ENCODE data around the gene SLC6A18. TPM values are rescaled to one million over a fixed set of nuclear protein-coding genes. Genes with fewer than 3 reads are reported as not detected.
"Not testable (repeated sequence)": the region's sequence is repeated elsewhere in the genome, so short reads cannot be mapped to it uniquely, and the experiment has no call there.

SLC6A18 gene
- total RNA-seq, 2 experiments from 2014 or later, result not detected

GRCh38 chr5:1281038-1281882, 56.1 kb downstream of the SLC6A18 start:
- H3K27me3 Mint-ChIP-seq, result peaks cover 1% of the 10 kb centered on the region
- H3K9me3 Mint-ChIP-seq, result no peaks in the 10 kb centered on the region
- POLR2A ChIA-PET, result no interaction called here
- peaks cover 11% of the 10 kb centered on the region for H3K36me3 Mint-ChIP-seq (ENCODE audit: low read depth)
- no peak for TF ChIP-seq CTCF (IDR thresholded peaks at IDR 0.05)
- intact Hi-C loops (cut with micrococcal nuclease), result no loop called here
- no peak for ATAC-seq
- DNase-seq, result no peak
- H3K4me3 Mint-ChIP-seq, result no peak overlapping the region
- CTCF ChIA-PET, result interaction anchor here (1.0 kb wide), 1 partner anchor 169 kb away, joined by 3 read pairs; no protein-coding TSS in a partner anchor
- H3K27ac Mint-ChIP-seq, result no peak overlapping the region
- no peaks in the 10 kb centered on the region for H3K4me1 Mint-ChIP-seq (ENCODE audit: low read depth)

- peaks cover 11% of the 10 kb centered on the region for H3K36me3 Mint-ChIP-seq (ENCODE audit: low read depth)
- CTCF ChIA-PET, result no interaction called here
- H3K4me1 Mint-ChIP-seq (ENCODE audit: low read depth), result no peaks in the 10 kb centered on the region
- no peak overlapping the region for H3K4me3 Mint-ChIP-seq
- ATAC-seq (no peak), DNase-seq (no peak)
- no peak overlapping the region for H3K27ac Mint-ChIP-seq
- POLR2A ChIA-PET, result interaction anchor here (0.6 to 0.7 kb wide), 2 partner anchors 11 to 376 kb away, joined by 3 read pairs; no protein-coding TSS in a partner anchor
- intact Hi-C loops (cut with micrococcal nuclease), result no loop called here
- no peak for TF ChIP-seq CTCF (IDR thresholded peaks at IDR 0.05)
- no peaks in the 10 kb centered on the region for H3K9me3 Mint-ChIP-seq
- no peaks in the 10 kb centered on the region for H3K27me3 Mint-ChIP-seq
Measured at GRCh38 chr5:1282131-1282992, 57.2 kb downstream of the SLC6A18 start.

GRCh38 chr5:1282993-1283728, 58.0 kb downstream of the SLC6A18 start:
- H3K27ac Mint-ChIP-seq; ATAC-seq; H3K9me3 Mint-ChIP-seq; CTCF ChIA-PET; H3K4me1 Mint-ChIP-seq (ENCODE audit: low read depth); DNase-seq; H3K4me3 Mint-ChIP-seq; intact Hi-C loops (cut with micrococcal nuclease); H3K27me3 Mint-ChIP-seq: not testable (repeated sequence)
- POLR2A ChIA-PET, result interaction anchor here (0.6 kb wide), 2 partner anchors 12 to 50 kb away, joined by 3 read pairs; no protein-coding TSS in a partner anchor
- peaks cover 12% of the 10 kb centered on the region for H3K36me3 Mint-ChIP-seq (ENCODE audit: low read depth)

- peaks cover 12% of the 10 kb centered on the region for H3K36me3 Mint-ChIP-seq (ENCODE audit: low read depth)
- DNase-seq; intact Hi-C loops (cut with micrococcal nuclease); H3K27me3 Mint-ChIP-seq; H3K27ac Mint-ChIP-seq; H3K9me3 Mint-ChIP-seq; H3K4me3 Mint-ChIP-seq; ATAC-seq; CTCF ChIA-PET; H3K4me1 Mint-ChIP-seq (ENCODE audit: low read depth): not testable (repeated sequence)
- POLR2A ChIA-PET, result interaction anchor here (0.6 kb wide), 1 partner anchor 51 kb away, joined by 3 read pairs; no protein-coding TSS in a partner anchor
Measured at GRCh38 chr5:1283729-1284041, 58.5 kb downstream of the SLC6A18 start.

GRCh38 chr5:1284336-1284970, 59.3 kb downstream of the SLC6A18 start:
- H3K27me3 Mint-ChIP-seq; DNase-seq; H3K9me3 Mint-ChIP-seq; intact Hi-C loops (cut with micrococcal nuclease); H3K4me3 Mint-ChIP-seq; H3K4me1 Mint-ChIP-seq (ENCODE audit: low read depth); ATAC-seq; POLR2A ChIA-PET; CTCF ChIA-PET; H3K27ac Mint-ChIP-seq: not testable (repeated sequence)
- peaks cover 10% of the 10 kb centered on the region for H3K36me3 Mint-ChIP-seq (ENCODE audit: low read depth)

- DNase-seq (no peak), ATAC-seq (no peak)
- intact Hi-C loops (cut with micrococcal nuclease), result no loop called here
- no peak for TF ChIP-seq CTCF (IDR thresholded peaks at IDR 0.05)
- Mint-ChIP-seq H3K4me1 (ENCODE audit: low read depth) (no peaks in the 10 kb centered on the region), H3K36me3 (ENCODE audit: low read depth) (peaks cover 10% of the 10 kb centered on the region), H3K4me3 (no peak overlapping the region), H3K27ac (no peak overlapping the region), H3K9me3 (no peaks in the 10 kb centered on the region), H3K27me3 (no peaks in the 10 kb centered on the region)
- ChIA-PET POLR2A (no interaction called here), CTCF (no interaction called here)
Measured at GRCh38 chr5:1285141-1285540, 60.0 kb downstream of the SLC6A18 start.

Measured in activated CD8-positive, alpha-beta T cell treated with anti-CD3 and anti-CD28 coated beads for 36 hours (primary cell).